GM21786 (cell line): ENCODE measurements around the gene SIPA1L2.

Experiments
- ATAC-seq: cut with Tn5 transposase; IDR thresholded peaks from one replicate; pipeline ENCODE4 v1.9.1; 2021; ENCODE audit not compliant: unreplicated experiment

Gene SIPA1L2

DNA sequence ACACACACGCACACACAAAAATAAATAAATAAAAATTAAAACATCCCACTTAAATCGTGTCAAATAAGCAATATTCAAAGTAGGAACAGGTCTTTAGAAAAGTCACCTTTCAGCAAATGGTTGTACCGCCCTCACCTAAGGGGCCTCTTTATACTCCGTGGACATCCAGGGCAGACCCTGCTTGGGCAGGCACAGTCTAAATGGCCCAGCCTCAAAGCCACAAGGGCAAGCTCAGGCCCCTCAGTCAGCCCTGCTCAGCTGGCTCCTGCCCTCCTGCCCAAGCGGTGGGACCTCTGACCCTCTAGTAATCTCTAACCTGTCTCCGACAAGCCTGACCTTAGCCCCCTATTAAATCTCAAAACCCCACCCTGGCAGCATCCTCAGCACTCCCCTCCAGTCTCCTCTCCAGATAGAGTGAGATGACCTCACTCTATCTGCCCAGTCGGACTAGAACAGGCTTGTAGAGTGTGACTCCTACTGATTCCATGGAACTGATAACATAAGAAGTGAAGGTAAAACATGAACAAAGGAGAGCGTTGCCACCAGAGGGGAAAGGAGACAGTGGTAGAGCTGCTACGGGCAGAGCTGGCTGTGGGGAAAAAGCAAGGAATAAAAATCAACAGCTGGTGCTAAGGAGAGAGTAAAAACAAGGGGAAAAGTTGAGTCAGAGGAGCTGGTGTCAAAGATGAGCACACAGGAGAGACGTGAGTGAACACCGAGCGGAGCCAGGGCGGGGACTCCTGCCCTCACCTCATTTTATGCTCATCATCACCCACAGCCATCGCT, 36.0 kb downstream of the SIPA1L2 start:
- no peak for ATAC-seq

DNA sequence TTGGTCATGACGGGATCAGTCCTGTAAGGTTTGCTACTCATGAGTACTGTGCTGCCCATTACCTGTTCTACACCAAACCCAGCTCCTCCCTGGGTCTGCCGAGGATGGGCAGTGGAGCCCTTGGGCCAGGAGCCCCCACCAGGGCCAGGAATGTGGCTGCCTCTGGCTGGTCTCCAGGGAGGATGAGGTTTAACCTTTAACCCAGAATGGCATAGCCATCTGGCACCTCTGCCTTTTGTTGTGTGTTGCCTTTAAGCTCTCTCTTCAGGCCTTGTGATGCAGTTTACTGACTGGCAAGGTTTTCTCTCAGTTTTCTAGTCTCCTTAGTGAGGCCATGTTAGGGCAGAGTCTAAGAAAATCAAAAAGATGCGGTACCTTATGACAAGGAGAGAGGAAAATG, 38.6 kb downstream of the SIPA1L2 start:
- ATAC-seq = no peak

DNA sequence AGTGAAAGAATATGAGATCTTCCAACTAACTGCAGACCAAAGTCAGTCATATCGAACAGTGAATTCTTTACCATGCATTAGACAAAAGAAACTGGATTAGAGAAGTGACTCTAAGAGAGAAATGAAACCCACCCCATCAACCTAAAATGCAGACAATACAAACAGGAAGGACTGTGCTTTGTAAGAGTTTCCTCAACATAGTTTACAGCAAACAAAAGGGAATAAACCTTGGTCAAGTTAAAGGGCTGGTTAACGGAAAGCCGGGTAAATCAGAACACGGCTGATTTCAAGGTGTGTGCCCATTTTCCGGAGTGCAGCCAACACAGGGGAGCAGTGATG, 39.2 kb downstream of the SIPA1L2 start:
- ATAC-seq = no peak

- no peak for ATAC-seq
These were observed 39.9 kb downstream of the SIPA1L2 start for GRCh38 chr1:232589812-232590743.

DNA sequence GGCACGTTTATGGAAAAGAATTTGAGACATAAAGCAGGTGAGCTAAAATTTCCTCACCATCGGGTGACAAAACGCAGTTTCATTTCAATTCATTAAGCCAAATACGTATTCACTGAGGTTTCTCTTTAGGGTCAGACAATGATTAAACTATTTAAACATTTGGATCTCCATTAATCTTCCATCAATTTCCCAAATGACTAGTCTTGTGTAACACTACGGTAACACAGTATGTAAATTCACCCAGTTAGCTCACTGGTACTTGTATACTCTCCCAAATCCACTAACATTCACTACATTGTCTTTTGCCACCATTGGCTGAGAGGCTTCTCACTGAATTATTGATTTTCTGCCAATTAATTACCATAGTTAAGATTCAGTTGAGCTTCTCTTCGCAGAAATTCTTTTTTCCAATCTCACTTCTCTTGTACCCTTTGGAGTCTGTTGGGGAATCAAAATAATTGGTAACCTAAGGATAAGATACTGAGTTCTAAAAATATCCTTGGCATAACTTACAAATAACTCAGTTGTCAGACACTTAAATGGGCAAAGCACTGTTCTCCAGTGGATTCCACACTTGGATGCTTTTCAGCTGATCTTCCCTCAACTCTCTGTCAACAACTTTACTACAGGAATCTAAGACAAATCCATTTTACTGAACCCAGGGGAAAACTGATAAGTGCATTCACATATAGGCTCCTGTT, 40.7 kb downstream of the SIPA1L2 start:
- ATAC-seq = no peak

DNA sequence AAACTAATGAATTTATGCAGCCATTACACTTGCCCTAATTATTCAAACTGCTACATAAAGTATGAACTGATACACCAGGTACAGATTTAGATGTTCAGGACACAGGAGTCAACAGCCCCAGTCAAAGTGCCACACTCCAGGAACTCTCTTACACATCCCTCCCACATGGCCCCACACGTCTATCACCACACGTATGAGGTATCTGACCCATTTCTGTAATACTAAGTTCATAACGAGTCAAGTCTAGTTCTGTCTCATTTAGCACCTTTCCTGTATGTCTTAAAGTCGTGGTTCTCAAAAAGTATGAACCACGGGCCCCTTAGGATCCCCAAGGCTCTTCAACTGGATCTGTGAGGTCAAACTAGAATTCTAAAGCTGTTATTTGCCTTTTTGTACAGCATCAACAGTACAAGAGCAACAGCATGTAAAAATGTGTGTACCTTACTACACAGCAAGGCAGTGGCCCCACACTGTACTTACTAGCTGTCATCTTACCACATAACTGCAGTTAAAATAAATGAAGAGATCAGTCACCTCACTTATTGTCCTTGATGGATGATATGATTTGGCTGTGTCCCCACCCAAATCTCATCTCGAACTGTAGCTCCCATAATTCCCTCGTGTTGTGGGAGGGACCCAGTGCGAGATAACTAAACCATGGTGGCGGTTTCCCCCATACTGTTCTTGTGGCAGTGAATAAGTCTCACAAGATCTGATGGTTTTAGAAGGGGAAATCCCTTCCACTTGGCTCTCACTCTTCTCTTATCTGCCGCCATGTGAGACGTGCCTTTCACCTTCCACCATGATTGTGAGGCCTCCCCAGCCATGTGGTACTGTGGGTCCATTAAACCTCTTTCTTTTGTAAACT, 42.6 kb downstream of the SIPA1L2 start:
- no peak for ATAC-seq

DNA sequence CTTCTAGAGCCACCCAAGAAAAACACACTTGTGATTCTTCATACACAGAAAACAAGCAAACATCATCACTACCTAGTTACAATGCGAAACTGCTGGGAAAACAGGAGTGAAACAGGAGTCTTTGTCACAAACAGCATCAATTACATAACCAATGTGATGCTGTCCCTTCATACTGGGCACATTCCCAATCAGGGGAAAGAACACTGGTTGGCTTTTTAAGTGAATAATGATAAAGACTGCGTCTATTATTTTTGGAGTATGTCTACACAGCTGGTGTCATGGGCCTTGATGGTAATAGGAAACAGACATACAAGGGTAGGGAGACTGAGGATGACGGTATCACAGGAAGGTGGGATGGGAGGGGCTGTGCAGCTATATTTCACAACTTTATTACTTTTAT, 43.3 kb downstream of the SIPA1L2 start:
- no peak for ATAC-seq

DNA sequence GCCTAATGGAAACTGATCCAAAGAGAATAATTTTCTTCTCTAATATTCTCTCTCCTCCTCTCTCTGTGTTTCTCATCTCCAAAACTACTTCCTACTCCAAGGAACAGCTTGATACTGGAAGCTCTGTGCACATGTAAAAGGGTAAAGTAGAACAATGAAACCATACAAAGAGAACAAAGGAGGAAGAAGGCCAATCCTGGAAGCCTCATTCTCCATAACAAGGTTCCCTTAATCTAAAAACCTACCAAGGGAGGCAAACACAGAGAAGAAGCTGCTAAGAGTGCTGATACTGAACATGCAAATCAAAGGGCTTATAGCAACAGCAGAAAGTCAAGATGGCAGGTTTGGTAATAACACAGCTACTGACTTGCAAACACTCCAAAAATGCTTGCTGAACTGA, 44.4 kb downstream of the SIPA1L2 start:
- no peak for ATAC-seq

- no peak for ATAC-seq
These were observed 48.0 kb downstream of the SIPA1L2 start for GRCh38 chr1:232581932-232582331.
